Measurements from ENCODE around the gene WDR88. TPM values are rescaled to one million over a fixed set of nuclear protein-coding genes. Genes with fewer than 3 reads are reported as not detected.
"Not testable (repeated sequence)": the region's sequence is repeated elsewhere in the genome, so short reads cannot be mapped to it uniquely, and the experiment has no call there.

Gene WDR88
- total and polyA plus RNA-seq, 9 donors: 0.79 TPM; not detected in 8

- H3K4me1 ChIP-seq (ENCODE audit: insufficient read depth): no peaks in the 10 kb centered on the region
- H3K27ac ChIP-seq: no peak overlapping the region
- DNase-seq: no peak
- intact Hi-C loops (cut with DNase I): loop anchor here in 3 of 4 donors (10.0 kb wide), 3 partner anchors 57 to 617 kb away; no protein-coding TSS in a partner anchor
- H3K9me3 ChIP-seq: no peaks in the 10 kb centered on the region
- H3K4me3 ChIP-seq: no peak overlapping the region
- 85 to 90% (median 87%) methylated on average over 6 of the region's 6 CpGs for WGBS, 3 donors
- TF ChIP-seq CTCF (IDR thresholded peaks at IDR 0.05) (no peak), EP300 (IDR thresholded peaks at IDR 0.05) (no peak), POLR2A (IDR thresholded peaks at IDR 0.05) (no peak)
- H3K27me3 ChIP-seq: no peaks in the 10 kb centered on the region
- no peaks in the 10 kb centered on the region for H3K36me3 ChIP-seq
Measured at GRCh38 chr19:33147538-33147937, 15.6 kb downstream of the WDR88 start.

- H3K27ac ChIP-seq: no peak overlapping the region
- no peaks in the 10 kb centered on the region for H3K4me1 ChIP-seq (ENCODE audit: insufficient read depth)
- TF ChIP-seq CTCF (IDR thresholded peaks at IDR 0.05) (no peak), POLR2A (IDR thresholded peaks at IDR 0.05) (no peak), EP300 (IDR thresholded peaks at IDR 0.05) (no peak)
- WGBS, 3 donors: 66 to 70% (median 67%) methylated on average over 11 to 14 of the region's 14 CpGs
- H3K9me3 ChIP-seq: no peaks in the 10 kb centered on the region
- no peaks in the 10 kb centered on the region for H3K36me3 ChIP-seq
- no peak overlapping the region for H3K4me3 ChIP-seq
- no peak for DNase-seq
- intact Hi-C loops (cut with DNase I): no loop called here
- H3K27me3 ChIP-seq: no peaks in the 10 kb centered on the region
Measured at GRCh38 chr19:33150852-33151518, 19.1 kb downstream of the WDR88 start.

- no peaks in the 10 kb centered on the region for H3K27me3 ChIP-seq
- no peaks in the 10 kb centered on the region for H3K36me3 ChIP-seq
- WGBS, 3 donors: 45 to 75% (median 60%) methylated on average over 2 of the region's 2 CpGs
- H3K4me1 ChIP-seq (ENCODE audit: insufficient read depth): no peaks in the 10 kb centered on the region
- no peak overlapping the region for H3K27ac ChIP-seq
- TF ChIP-seq EP300 (IDR thresholded peaks at IDR 0.05): no peak
- no peak for TF ChIP-seq POLR2A (IDR thresholded peaks at IDR 0.05)
- TF ChIP-seq CTCF (IDR thresholded peaks at IDR 0.05): no peak
- no peak for DNase-seq
- H3K4me3 ChIP-seq: no peak overlapping the region
- intact Hi-C loops (cut with DNase I): no loop called here
- H3K9me3 ChIP-seq: no peaks in the 10 kb centered on the region
Measured at GRCh38 chr19:33152176-33152575, 20.3 kb downstream of the WDR88 start.

- H3K36me3 ChIP-seq; H3K4me3 ChIP-seq; H3K9me3 ChIP-seq; H3K27me3 ChIP-seq; H3K27ac ChIP-seq; intact Hi-C loops (cut with DNase I); H3K4me1 ChIP-seq (ENCODE audit: insufficient read depth); DNase-seq: not testable (repeated sequence)
- 66 to 84% (median 77%) methylated on average over 4 of the region's 4 CpGs for WGBS, 3 donors
Measured at GRCh38 chr19:33152625-33153024, 20.7 kb downstream of the WDR88 start.

- H3K9me3 ChIP-seq; H3K4me1 ChIP-seq (ENCODE audit: insufficient read depth); H3K27ac ChIP-seq; H3K27me3 ChIP-seq; H3K36me3 ChIP-seq; H3K4me3 ChIP-seq; intact Hi-C loops (cut with DNase I); DNase-seq: not testable (repeated sequence)
- 78 to 81% (median 81%) methylated on average over 6 of the region's 6 CpGs for WGBS, 3 donors
Measured at GRCh38 chr19:33154313-33154712, 22.4 kb downstream of the WDR88 start.

All from ovary (tissue), 9 donors.